Measurements from ENCODE around the gene GTPBP4. TPM values are rescaled to one million over a fixed set of nuclear protein-coding genes. Genes with fewer than 3 reads are reported as not detected.

The GTPBP4 gene
- total and polyA plus RNA-seq, 2 of the 8 experiments (the other 6 are each of a cell fraction or from before 2014, with no cell fraction given), result 16.9 to 98.1 TPM

- no peak overlapping the region for H3K4ac ChIP-seq (replicated peaks; ENCODE audit: insufficient read length, low read depth, low read length)
- H3K79me2 ChIP-seq (ENCODE audit: control insufficient read depth in 1 of 2, insufficient read depth in 2 of 2, low read length in 2 of 2), result no peaks in the 10 kb centered on the region
- no peaks in the 10 kb centered on the region for H3K27me3 ChIP-seq (replicated peaks in 1 of 4; ENCODE audit: control insufficient read depth in 3 of 4, extremely low read depth in 1 of 4, insufficient read depth in 3 of 4, low read length in 3 of 4)
- no peak for DNase-seq (ENCODE audit: low read depth in 1 of 2, low spot score in 2 of 2)
- no peak overlapping the region for H3K4me2 ChIP-seq (ENCODE audit: insufficient read depth in 1 of 2, low read depth in 2 of 2, low read length in 2 of 2)
- no peak overlapping the region for H3K27ac ChIP-seq (ENCODE audit: low read depth, low read length)
- H4K8ac ChIP-seq (ENCODE audit: extremely low read depth, insufficient read depth, low read length), result no peak overlapping the region
- ChIA-PET CTCF (ENCODE audit: partially characterized antibody) (interaction anchor here (1.5 to 3.6 kb wide), 2 partner anchors 11 to 14 kb away, joined by 4 to 16 read pairs; no protein-coding TSS in a partner anchor), POLR2A (ENCODE audit: partially characterized antibody) (interaction anchor here (0.8 to 1.2 kb wide), 2 partner anchors 17 to 39 kb away, joined by 3 read pairs; partner anchors contain the start of gene GTPBP4)
- H3K79me1 ChIP-seq (ENCODE audit: low read depth, low read length), result no peaks in the 10 kb centered on the region
- no peak overlapping the region for H3K56ac ChIP-seq (replicated peaks; ENCODE audit: insufficient read length, low read depth, low read length)
- H3K9ac ChIP-seq (replicated peaks in 1 of 4; ENCODE audit: extremely low read depth in 1 of 4, low read depth in 3 of 4, low read length in 3 of 4), result no peak overlapping the region
- no peak overlapping the region for H2BK15ac ChIP-seq (ENCODE audit: low read length)
- H3K14ac ChIP-seq (ENCODE audit: insufficient read length), result no peak overlapping the region
- H3K9me3 ChIP-seq (ENCODE audit: insufficient read depth in 2 of 2, low read depth in 1 of 2, low read length in 1 of 2), result no peaks in the 10 kb centered on the region; a peak in 1 of 4 replicates
- H2BK120ac ChIP-seq (replicated peaks; ENCODE audit: low read depth, low read length), result no peak overlapping the region
- 92% methylated on average over 12 of the region's 12 CpGs; no CpG with 5 or more reads in 1 of the 2 experiments for WGBS, 2 experiments (ENCODE audit: extremely low coverage in 1 of 2, insufficient coverage in 1 of 2, insufficient read length in 1 of 2, insufficient replicate concordance in 2 of 2, low coverage in 1 of 2, low lambda C conversion rate in 2 of 2, missing lambda C conversion rate in 1 of 2)
- H3K23ac ChIP-seq (ENCODE audit: insufficient read length), result no peak overlapping the region
- no peak overlapping the region for H3K4me3 ChIP-seq (ENCODE audit: extremely low read depth in 1 of 4, insufficient read depth in 2 of 4, low read depth in 3 of 4, low read length in 4 of 4)
- H4K5ac ChIP-seq (ENCODE audit: insufficient read length, low read depth, low read length), result no peak overlapping the region
- no peak overlapping the region for H4K91ac ChIP-seq (replicated peaks; ENCODE audit: insufficient read length, low read length)
- no peak overlapping the region for H2AFZ ChIP-seq (ENCODE audit: low read length)
- no peak overlapping the region for H2BK12ac ChIP-seq (ENCODE audit: low read depth, low read length)
- no peak for FAIRE-seq
- no peaks in the 10 kb centered on the region for H3K36me3 ChIP-seq (ENCODE audit: control insufficient read depth in 2 of 4, insufficient read depth in 4 of 4, low read length in 3 of 4)
- H3K18ac ChIP-seq (ENCODE audit: extremely low read depth, low read length), result no peak overlapping the region
- no peaks in the 10 kb centered on the region for H4K20me1 ChIP-seq (replicated peaks in 1 of 2; ENCODE audit: control insufficient read depth in 1 of 2, insufficient read depth in 2 of 2, low read length in 2 of 2)
- peaks cover 0 to 10% (median 3%) of the 10 kb centered on the region in 4 experiments; a peak in 4 of 7 replicates for H3K4me1 ChIP-seq (replicated peaks in 1 of 4; ENCODE audit: control insufficient read depth in 3 of 4, insufficient read depth in 4 of 4, low read length in 3 of 4)
- H3K23me2 ChIP-seq (ENCODE audit: low read depth, low read length), result no peaks in the 10 kb centered on the region
- no peak overlapping the region for H2BK20ac ChIP-seq (ENCODE audit: low read length)
- no peak overlapping the region for H2AK5ac ChIP-seq (ENCODE audit: low read depth, low read length)
- H2BK5ac ChIP-seq (ENCODE audit: low read depth, low read length), result no peak overlapping the region
- TF ChIP-seq KDM4A (IDR thresholded peaks at IDR 0.05; ENCODE audit: low read depth, low read length, severe bottlenecking), result no peak
- TF ChIP-seq SP1 (IDR thresholded peaks at IDR 0.05; ENCODE audit: low read depth, low read length), result no peak
- TF ChIP-seq SAP30 (IDR thresholded peaks at IDR 0.05; ENCODE audit: insufficient read depth, insufficient replicate concordance, low read length), result no peak
- no peak for TF ChIP-seq FOSL1 (IDR thresholded peaks at IDR 0.05; ENCODE audit: insufficient read depth, low read depth, low read length)
- no peak for TF ChIP-seq ATF2 (IDR thresholded peaks at IDR 0.05; ENCODE audit: low read length)
- no peak for TF ChIP-seq EZH2 (IDR thresholded peaks at IDR 0.05; ENCODE audit: low read depth, low read length, severe bottlenecking)
- no peak for TF ChIP-seq POU5F1 (IDR thresholded peaks at IDR 0.05; ENCODE audit: low read depth, low read length)
- TF ChIP-seq RFX5 (IDR thresholded peaks at IDR 0.05; ENCODE audit: borderline replicate concordance, low read depth, low read length), result no peak
- TF ChIP-seq BCL11A (IDR thresholded peaks at IDR 0.05; ENCODE audit: low read depth in 2 of 2, low read length in 2 of 2), result no peak
- TF ChIP-seq RNF2 (IDR thresholded peaks at IDR 0.05; ENCODE audit: borderline replicate concordance, low read depth, low read length, missing control alignments, poor library complexity, severe bottlenecking), result no peak
Measured at GRCh38 chr10:971613-972012, 16.6 kb upstream of the GTPBP4 start.

All from H1 (cell line).